Esophagus muscularis mucosa (tissue), 4 donors: ENCODE measurements around the gene ZNF107. TPM values are rescaled to one million over a fixed set of nuclear protein-coding genes. Genes with fewer than 3 reads are reported as not detected.
A peak's percentile ranks its signal among the peaks of the same experiment; 100 is the strongest.

Experiments used
- DNase-seq: peaks from one replicate; pipeline ENCODE4 v3.0.0-alpha.2; 2017; ENCODE audit errors: extremely low spot score
- H3K27ac ChIP-seq, 4 donors: fragments of 200-600 bp; sonication (generic); replicated peaks in 1 of 4; 1 replicate in 3 of 4; 2 replicates in 1 of 4; pipeline ENCODE4 v1.5.1; 2016 to 2019; ENCODE audit warnings: mild to moderate bottlenecking in 1 of 4
- H3K27me3 ChIP-seq, 4 donors: fragments of 200-600 bp; sonication (generic); one replicate each; pipeline versions ENCODE4 v1.5.1 to v1.6.0; 2016 to 2019
- H3K36me3 ChIP-seq, 4 donors: fragments of 200-600 bp; sonication (generic); one replicate each; pipeline ENCODE4 v1.5.1; 2016 to 2019
- H3K4me1 ChIP-seq, 4 donors: fragments of 200-600 bp; sonication (generic); one replicate each; pipeline ENCODE4 v1.5.1; 2016 to 2019
- H3K4me3 ChIP-seq, 4 donors: fragments of 200-600 bp; sonication (generic); 1 replicate in 2 of 4; 2 replicates in 2 of 4; pipeline ENCODE4 v1.5.1; 2016 to 2019; ENCODE audit warnings: mild to moderate bottlenecking in 4 of 4, moderate library complexity in 1 of 4
- H3K9me3 ChIP-seq, 4 donors: fragments of 200-600 bp; sonication (generic); 1 replicate in 3 of 4; 2 replicates in 1 of 4; pipeline ENCODE4 v1.5.1; 2016 to 2019
- EP300 ChIP-seq: sonication (generic); formaldehyde crosslinking; IDR thresholded peaks from one replicate; pipeline ENCODE4 v1.6.1; 2017; ENCODE audit warnings: antibody characterized with exemption
- POLR2A ChIP-seq: fragments of 450-650 bp; IDR thresholded peaks from one replicate; pipeline ENCODE4 v1.6.1; 2017; ENCODE audit warnings: antibody characterized with exemption, moderate library complexity, mild to moderate bottlenecking, low read depth
- POLR2AphosphoS5 ChIP-seq, 2 donors: sonication (generic); formaldehyde crosslinking; IDR thresholded peaks; one replicate each; pipeline ENCODE4 v1.6.1; 2017; ENCODE audit warnings: antibody characterized with exemption in 2 of 2
- WGBS: methylation state at CpG from one replicate; pipeline ENCODE4 v1.1.5; 2018; 5-methylcytosine and 5-hydroxymethylcytosine counted together
- intact Hi-C: fragments of 100-400 bp; cut with DNase I; formaldehyde crosslinking; loops from one replicate; pipeline ENCODE4 v1.15.1; 2023
- total RNA-seq, 4 donors: library from RNA; depleted of rRNA; stranded (reverse); fragments of >200 nt; gene quantifications; one replicate each; pipeline versions ENCODE4 v1.1.0 to v1.2.1, GENCODE V29; 2016
- TF ChIP-seq, protein P1 (sequence below), 3 experiments: fragments of 200-600 bp in 2 of 3; fragments of 450-650 bp in 1 of 3; sonication (generic) in 2 of 3; IDR thresholded peaks; one replicate each; pipeline ENCODE4 v1.5.1; 2017 to 2019; ENCODE audit warnings: antibody characterized with exemption in 3 of 3, mild to moderate bottlenecking in 2 of 3, moderate library complexity in 1 of 3

Gene ZNF107
- 1 to 10 TPM; 1.8 to 3.3 (median 2.4) TPM for total RNA-seq

DNA sequence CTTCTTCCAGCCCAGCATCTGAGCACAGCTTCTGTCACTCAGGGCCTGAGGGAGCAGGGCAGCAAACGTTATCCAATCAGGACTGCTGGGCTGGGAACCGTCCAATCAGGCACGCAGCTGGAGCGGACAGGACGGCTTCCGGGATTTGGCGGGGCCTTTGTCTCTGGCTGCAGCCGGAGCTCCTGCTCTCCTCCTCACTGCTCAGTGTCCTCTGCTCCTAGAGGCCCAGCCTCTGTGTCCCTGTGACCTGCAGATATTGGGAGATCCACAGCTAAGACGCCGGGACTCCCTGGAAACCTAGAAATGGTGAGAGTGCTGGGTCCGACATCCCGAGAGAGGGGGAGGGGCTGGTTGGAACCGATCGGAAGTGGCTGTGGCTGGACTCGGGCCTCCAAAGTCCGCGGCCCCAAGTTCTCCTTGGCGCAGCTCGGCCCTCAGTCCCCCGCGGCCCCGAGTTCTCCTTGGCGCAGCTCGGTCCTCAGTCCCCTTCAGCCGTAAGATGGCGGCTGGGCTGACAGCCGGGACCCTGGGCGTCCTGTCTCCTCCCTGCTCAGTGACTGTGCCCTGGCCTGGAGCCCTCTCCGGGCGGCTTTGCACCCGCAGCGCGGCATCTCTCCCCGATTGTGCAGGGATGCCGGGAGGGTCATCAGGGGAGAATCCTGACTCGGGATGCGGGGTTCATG lies at the start of gene ZNF107:
Gene ZNF107 (plus strand): TSS at position 154 of the 683 bp plus-strand sequence. CDS start 150 bp downstream, at position 304.
- Histone ChIP-seq H3K36me3 (peaks cover 0 to 14% (median 6%) of the 10 kb centered on the region in 4 donors), H3K27ac (peak within 1 kb of the TSS; percentile 71 to 81 (median 76)), H3K4me1 (peaks cover 8 to 23% (median 21%) of the 10 kb centered on the region in 4 donors), H3K9me3 (no peaks in the 10 kb centered on the region), H3K4me3 (peak within 1 kb of the TSS; percentile 68 to 91 (median 76)), H3K27me3 (no peaks in the 10 kb centered on the region)
- intact Hi-C loops, result loop anchor here (5.0 to 10.0 kb wide), 2 partner anchors 104 to 219 kb away; partner anchors contain the start of gene ZNF680
- TF ChIP-seq, protein P1, sequence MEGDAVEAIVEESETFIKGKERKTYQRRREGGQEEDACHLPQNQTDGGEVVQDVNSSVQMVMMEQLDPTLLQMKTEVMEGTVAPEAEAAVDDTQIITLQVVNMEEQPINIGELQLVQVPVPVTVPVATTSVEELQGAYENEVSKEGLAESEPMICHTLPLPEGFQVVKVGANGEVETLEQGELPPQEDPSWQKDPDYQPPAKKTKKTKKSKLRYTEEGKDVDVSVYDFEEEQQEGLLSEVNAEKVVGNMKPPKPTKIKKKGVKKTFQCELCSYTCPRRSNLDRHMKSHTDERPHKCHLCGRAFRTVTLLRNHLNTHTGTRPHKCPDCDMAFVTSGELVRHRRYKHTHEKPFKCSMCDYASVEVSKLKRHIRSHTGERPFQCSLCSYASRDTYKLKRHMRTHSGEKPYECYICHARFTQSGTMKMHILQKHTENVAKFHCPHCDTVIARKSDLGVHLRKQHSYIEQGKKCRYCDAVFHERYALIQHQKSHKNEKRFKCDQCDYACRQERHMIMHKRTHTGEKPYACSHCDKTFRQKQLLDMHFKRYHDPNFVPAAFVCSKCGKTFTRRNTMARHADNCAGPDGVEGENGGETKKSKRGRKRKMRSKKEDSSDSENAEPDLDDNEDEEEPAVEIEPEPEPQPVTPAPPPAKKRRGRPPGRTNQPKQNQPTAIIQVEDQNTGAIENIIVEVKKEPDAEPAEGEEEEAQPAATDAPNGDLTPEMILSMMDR (IDR thresholded peaks at IDR 0.05), result no peak
- TF ChIP-seq POLR2A, result no peak
- peak; percentile 65 to 87 for TF ChIP-seq POLR2AphosphoS5 (IDR thresholded peaks at IDR 0.05)
- no peak for TF ChIP-seq EP300
- DNase-seq, result peak; percentile 97
- 2% methylated on average over 8 of the region's 37 CpGs for WGBS

DNA sequence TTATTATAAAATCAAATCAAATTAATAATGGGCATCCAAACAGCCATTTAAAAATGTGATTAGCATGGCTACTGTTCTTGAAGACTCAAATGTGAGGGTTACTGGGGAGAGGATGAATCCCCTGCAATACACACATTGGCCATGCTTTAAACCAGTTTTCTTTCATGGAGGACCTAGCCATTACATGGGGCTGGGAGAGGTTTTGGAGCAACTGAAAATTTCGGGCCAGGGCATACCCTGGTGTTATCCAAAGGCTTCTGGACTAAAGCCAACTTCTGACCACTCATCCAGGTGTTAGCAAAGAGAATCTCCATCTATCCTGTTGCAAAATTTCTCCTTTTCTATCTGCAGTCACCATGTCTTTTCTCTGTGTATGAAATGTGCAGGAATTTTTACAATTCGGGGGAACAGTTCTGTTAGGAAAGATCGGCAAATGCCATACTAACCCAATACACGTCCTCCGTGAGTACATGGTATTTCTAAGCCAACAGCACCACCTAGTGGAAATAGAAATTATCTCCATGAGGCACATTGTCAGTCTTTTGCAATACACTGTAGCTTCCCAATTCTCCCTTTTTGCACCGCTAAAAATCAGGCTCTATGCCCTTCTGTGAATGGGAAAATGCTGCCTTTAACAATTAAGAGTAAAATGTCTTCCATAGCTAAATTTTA lies 47.0 kb upstream of the ZNF107 start:
- TF ChIP-seq EP300 (no peak), POLR2AphosphoS5 (IDR thresholded peaks at IDR 0.05) (no peak), POLR2A (no peak)
- TF ChIP-seq, protein P1 (IDR thresholded peaks at IDR 0.05), result peak; percentile 69 to 76 (median 71)
- Histone ChIP-seq H3K27me3 (peaks cover 0 to 7% (median 0%) of the 10 kb centered on the region in 4 donors), H3K27ac (no peak overlapping the region), H3K4me3 (no peak overlapping the region), H3K4me1 (no peaks in the 10 kb centered on the region), H3K36me3 (no peaks in the 10 kb centered on the region), H3K9me3 (peaks cover 0 to 9% (median 3%) of the 10 kb centered on the region in 4 donors)
- DNase-seq, result no peak
- 22% methylated on average over 6 of the region's 6 CpGs for WGBS
- intact Hi-C loops, result loop anchor here (1.0 kb wide), 1 partner anchor 436 kb away; no protein-coding TSS in a partner anchor

DNA sequence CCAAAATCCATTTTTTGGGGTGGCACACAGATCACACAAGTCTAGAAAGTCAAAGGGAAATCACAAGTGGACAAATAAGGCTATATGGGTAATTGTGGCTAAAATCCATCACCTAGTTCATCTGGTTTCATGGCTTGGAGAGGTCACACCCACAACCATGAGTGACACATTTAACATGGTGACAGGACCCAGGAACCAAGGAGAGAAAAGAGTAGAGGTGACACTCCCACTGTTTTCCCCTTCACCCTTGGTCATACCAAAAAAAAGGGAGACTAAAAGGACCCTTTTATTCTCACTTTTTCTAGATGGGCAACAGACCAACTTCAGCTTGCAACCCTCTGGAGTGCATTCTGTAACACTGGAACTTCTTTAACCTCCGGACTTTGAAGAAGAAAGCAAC lies 46.2 kb upstream of the ZNF107 start:
- no peaks in the 10 kb centered on the region for H3K4me1 ChIP-seq
- no peak overlapping the region for H3K4me3 ChIP-seq
- intact Hi-C loops, result loop anchor here (1.0 kb wide), 1 partner anchor 436 kb away; no protein-coding TSS in a partner anchor

DNA sequence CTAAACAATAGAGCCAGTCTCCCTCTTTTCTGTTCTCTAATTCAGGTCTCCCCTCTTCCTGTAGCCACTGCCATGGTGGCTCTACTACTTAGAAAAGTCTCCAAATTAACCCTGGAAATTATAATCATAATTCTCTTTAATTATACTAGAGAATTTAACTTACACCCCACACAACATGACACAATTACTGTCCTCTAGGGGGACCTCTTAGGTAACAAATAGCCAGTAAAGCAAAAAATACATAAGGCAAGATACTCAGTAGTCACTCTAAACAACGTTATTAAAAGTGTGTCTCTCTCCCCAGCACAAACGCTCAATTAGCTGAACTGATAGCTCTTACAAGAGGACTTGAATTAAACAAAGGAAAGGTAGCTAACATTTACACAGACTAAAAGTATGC lies 44.3 kb upstream of the ZNF107 start:
- Histone ChIP-seq H3K4me1 (no peaks in the 10 kb centered on the region), H3K36me3 (no peaks in the 10 kb centered on the region), H3K9me3 (peaks cover 0 to 9% (median 3%) of the 10 kb centered on the region in 4 donors), H3K4me3 (no peak overlapping the region), H3K27ac (no peak overlapping the region), H3K27me3 (peaks cover 0 to 12% (median 0%) of the 10 kb centered on the region in 4 donors)
- WGBS, result 70% methylated on average over 2 of the region's 2 CpGs
- DNase-seq, result no peak
- intact Hi-C loops, result no loop called here
- TF ChIP-seq EP300, result no peak
- TF ChIP-seq POLR2A, result no peak
- no peak for TF ChIP-seq POLR2AphosphoS5 (IDR thresholded peaks at IDR 0.05)
- TF ChIP-seq, protein P1 (IDR thresholded peaks at IDR 0.05), result no peak

More for the DNA sequence above, 46.2 kb upstream of the ZNF107 start:
- H3K36me3 ChIP-seq, result no peaks in the 10 kb centered on the region
- 79% methylated on average over 1 of the region's 1 CpG for WGBS
- H3K9me3 ChIP-seq, result peaks cover 0 to 9% (median 3%) of the 10 kb centered on the region in 4 donors
- H3K27me3 ChIP-seq, result peaks cover 0 to 7% (median 0%) of the 10 kb centered on the region in 4 donors
- no peak for DNase-seq
- H3K27ac ChIP-seq, result no peak overlapping the region
- TF ChIP-seq POLR2AphosphoS5 (IDR thresholded peaks at IDR 0.05) (no peak), POLR2A (no peak), EP300 (no peak)
- TF ChIP-seq, protein P1 (IDR thresholded peaks at IDR 0.05), result no peak
